HTR-8/SVneo (cell line): Measurements from ENCODE around the gene ZC3H13.
"Not testable (repeated sequence)": the region's sequence is repeated elsewhere in the genome, so short reads cannot be mapped to it uniquely, and the experiment has no call there.

Experiments used
- DNase-seq: peaks from one replicate; pipeline ENCODE4 v3.0.0; 2011; ENCODE audit warnings: low spot score, mixed read lengths; ENCODE audit not compliant: insufficient read length
- FAIRE-seq: peaks from 2 replicates; lab custom pipeline; 2011; peaks lifted over from hg19 to GRCh38; lab: Jason Lieb, UNC

Gene ZC3H13

GRCh38 chr13:46016216-46016615, 36.3 kb downstream of the ZC3H13 start:
- DNase-seq (no peak), FAIRE-seq (no peak)

GRCh38 chr13:46015366-46015765, 37.2 kb downstream of the ZC3H13 start:
- no peak for FAIRE-seq
- DNase-seq, result no peak

GRCh38 chr13:46012404-46012803, 40.1 kb downstream of the ZC3H13 start:
- FAIRE-seq (no peak), DNase-seq (no peak)

GRCh38 chr13:46010148-46010547, 42.4 kb downstream of the ZC3H13 start:
- DNase-seq, result no peak
- FAIRE-seq, result no peak

- no peak for FAIRE-seq
- DNase-seq, result no peak
Measured at GRCh38 chr13:46008631-46009030, 43.9 kb downstream of the ZC3H13 start.

- FAIRE-seq, result no peak
- DNase-seq, result no peak
Measured at GRCh38 chr13:46006688-46007452, 45.7 kb downstream of the ZC3H13 start.

GRCh38 chr13:46004491-46004890, 48.1 kb downstream of the ZC3H13 start:
- DNase-seq (no peak), FAIRE-seq (no peak)

- DNase-seq, result no peak
- FAIRE-seq, result no peak
Measured at GRCh38 chr13:45996631-45997030, 55.9 kb downstream of the ZC3H13 start.

- FAIRE-seq, result no peak
- DNase-seq, result no peak
Measured at GRCh38 chr13:45995245-45995644, 57.3 kb downstream of the ZC3H13 start.

GRCh38 chr13:45994752-45995151, 57.8 kb downstream of the ZC3H13 start:
- DNase-seq (no peak), FAIRE-seq (no peak)

- no peak for FAIRE-seq
Measured at GRCh38 chr13:45989607-45990006, 62.9 kb downstream of the ZC3H13 start.

GRCh38 chr13:45981127-45981526, 71.4 kb downstream of the ZC3H13 start:
- DNase-seq, FAIRE-seq: not testable (repeated sequence)

More at GRCh38 chr13:45989607-45990006, 62.9 kb downstream of the ZC3H13 start:
- DNase-seq, result no peak

- no peak for FAIRE-seq
- DNase-seq, result no peak
Measured at GRCh38 chr13:45975337-45975736, 77.2 kb downstream of the ZC3H13 start.

GRCh38 chr13:45974500-45974899, 78.0 kb downstream of the ZC3H13 start:
- FAIRE-seq (no peak), DNase-seq (no peak)

GRCh38 chr13:45967589-45967988, 85.0 kb downstream of the ZC3H13 start:
- no peak for DNase-seq
- no peak for FAIRE-seq

- FAIRE-seq (no peak), DNase-seq (no peak)
Measured at GRCh38 chr13:45966715-45967114, 85.8 kb downstream of the ZC3H13 start.

GRCh38 chr13:45961468-45961867, 91.1 kb downstream of the ZC3H13 start:
- FAIRE-seq, result no peak
- DNase-seq, result no peak

GRCh38 chr13:45954836-45955800, 97.4 kb downstream of the ZC3H13 start:
- DNase-seq, result no peak
- no peak for FAIRE-seq

- DNase-seq, result no peak
- FAIRE-seq, result no peak
Measured at GRCh38 chr13:45953082-45953481, 99.5 kb downstream of the ZC3H13 start.

- FAIRE-seq (no peak), DNase-seq (no peak)
Measured at GRCh38 chr13:45951724-45952123, 100.8 kb downstream of the ZC3H13 start.

GRCh38 chr13:45951166-45951565, 101.4 kb downstream of the ZC3H13 start:
- DNase-seq, result no peak
- no peak for FAIRE-seq
